Ascending aorta (tissue), 2 donors: Measurements from ENCODE around the gene FSTL4. TPM values are rescaled to one million over a fixed set of nuclear protein-coding genes. Genes with fewer than 3 reads are reported as not detected.

ENCODE experiments used
- DNase-seq, 2 donors: peaks; one replicate each; pipeline ENCODE4 v3.0.0-alpha.2; 2019; ENCODE audit warnings: low spot score in 2 of 2
- H3K27ac ChIP-seq, 2 donors: fragments of 200-600 bp; sonication (generic); one replicate each; pipeline ENCODE4 v1.5.1; 2016 to 2017; ENCODE audit warnings: mild to moderate bottlenecking in 1 of 2
- H3K27me3 ChIP-seq: fragments of 200-600 bp; sonication (generic); one replicate; pipeline ENCODE4 v1.5.1; 2017
- H3K36me3 ChIP-seq, 2 donors: fragments of 200-600 bp; sonication (generic); one replicate each; pipeline ENCODE4 v1.5.1; 2016
- H3K4me1 ChIP-seq, 2 donors: fragments of 200-600 bp; sonication (generic); one replicate each; pipeline ENCODE4 v1.5.1; 2016 to 2017; ENCODE audit warnings: mild to moderate bottlenecking in 1 of 2
- H3K4me3 ChIP-seq, 2 donors: fragments of 200-600 bp; sonication (generic); one replicate each; pipeline ENCODE4 v1.5.1; 2016 to 2017; ENCODE audit warnings: mild to moderate bottlenecking in 1 of 2
- H3K9me3 ChIP-seq, 2 donors: fragments of 200-600 bp; sonication (generic); one replicate each; pipeline ENCODE4 v1.5.1; 2016
- CTCF ChIP-seq, 3 experiments: fragments of 200-600 bp in 2 of 3; fragments of 450-650 bp in 1 of 3; sonication (generic) in 2 of 3; IDR thresholded peaks; one replicate each; pipeline ENCODE4 v1.5.1; 2016 to 2019; ENCODE audit warnings: antibody characterized with exemption in 3 of 3, mild to moderate bottlenecking in 1 of 3, moderate library complexity in 1 of 3
- intact Hi-C: fragments of 100-400 bp; cut with DNase I; formaldehyde crosslinking; loops from one replicate; pipeline ENCODE4 v1.15.1; 2023
- total RNA-seq: library from RNA; depleted of rRNA; stranded (reverse); fragments of >200 nt; gene quantifications from one replicate; pipeline ENCODE4 v1.1.0, GENCODE V29; 2016

The FSTL4 gene
- total RNA-seq, 1 donor from 2014 or later = 0.11 TPM

GRCh38 chr5:133266966-133267365, 345.4 kb downstream of the FSTL4 start:
- intact Hi-C loops = no loop called here
- no peak for DNase-seq
- no peaks in the 10 kb centered on the region for H3K4me1 ChIP-seq
- H3K27ac ChIP-seq = no peak overlapping the region
- TF ChIP-seq CTCF (IDR thresholded peaks at IDR 0.05) = no peak
- H3K36me3 ChIP-seq = no peaks in the 10 kb centered on the region
- H3K27me3 ChIP-seq = no peaks in the 10 kb centered on the region
- no peaks in the 10 kb centered on the region for H3K9me3 ChIP-seq
- H3K4me3 ChIP-seq = no peak overlapping the region

DNA sequence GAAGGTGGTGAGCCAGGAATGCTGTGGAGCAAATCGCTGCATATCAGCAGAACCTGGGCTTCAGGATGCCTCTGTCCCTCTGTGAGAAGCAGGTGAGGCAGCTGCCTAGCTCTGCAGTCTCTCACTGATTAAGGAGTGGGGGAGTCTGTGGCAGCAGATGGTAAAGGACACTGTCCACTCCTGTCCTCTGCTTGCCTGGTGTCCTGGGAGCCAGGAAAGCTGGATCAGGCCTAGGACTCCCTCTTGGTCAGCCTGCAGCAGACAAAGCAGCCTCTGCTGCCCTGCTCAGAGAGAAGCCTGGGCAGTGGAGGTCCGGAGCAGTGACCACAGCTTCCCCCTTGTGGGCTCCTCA, 345.8 kb downstream of the FSTL4 start:
- intact Hi-C loops = no loop called here
- Histone ChIP-seq H3K27me3 (no peaks in the 10 kb centered on the region), H3K36me3 (no peaks in the 10 kb centered on the region), H3K27ac (no peak overlapping the region), H3K4me1 (no peaks in the 10 kb centered on the region), H3K4me3 (no peak overlapping the region), H3K9me3 (no peaks in the 10 kb centered on the region)
- no peak for DNase-seq
- no peak for TF ChIP-seq CTCF (IDR thresholded peaks at IDR 0.05)

DNA sequence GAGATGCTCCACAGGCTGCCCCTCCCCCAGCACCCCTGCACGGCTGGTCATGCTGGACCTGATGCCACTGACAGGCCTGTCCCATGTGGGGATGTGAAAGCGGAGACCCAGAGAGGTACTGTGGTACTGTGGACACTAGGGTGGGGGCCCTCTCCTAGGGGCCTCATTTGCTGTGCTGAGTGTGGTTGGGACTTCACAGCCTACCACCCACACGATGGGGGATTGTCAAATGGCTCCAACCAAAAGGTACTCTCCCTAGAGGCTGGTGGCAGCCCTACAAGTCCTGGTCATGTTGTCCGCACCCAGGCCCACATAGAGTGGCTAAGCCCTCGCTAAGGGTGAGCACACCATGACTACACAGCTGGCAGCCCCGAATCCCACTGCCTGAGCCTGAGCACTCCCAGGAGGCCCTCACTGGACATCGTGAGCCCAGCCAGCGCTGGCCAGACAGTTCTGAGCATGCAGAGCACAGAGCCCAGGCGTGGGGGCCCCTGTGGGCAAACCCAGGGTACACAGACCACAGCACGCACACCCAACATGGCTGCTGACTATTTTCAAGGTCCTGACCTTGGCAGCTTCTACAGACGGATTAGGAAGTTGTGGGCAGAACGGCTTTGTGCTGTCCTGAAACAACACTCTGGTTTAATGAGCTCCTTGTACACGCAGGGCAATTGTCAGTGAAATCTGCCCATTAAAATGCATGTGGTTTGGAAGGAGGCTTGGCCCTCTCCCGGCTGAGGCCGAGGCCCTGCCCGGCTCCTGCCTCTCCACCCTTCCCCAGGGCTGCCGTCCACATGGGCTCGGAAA, 346.4 kb downstream of the FSTL4 start:
- H3K36me3 ChIP-seq = no peaks in the 10 kb centered on the region
- no peaks in the 10 kb centered on the region for H3K9me3 ChIP-seq
- H3K4me1 ChIP-seq = no peaks in the 10 kb centered on the region
- no peak overlapping the region for H3K4me3 ChIP-seq
- TF ChIP-seq CTCF (IDR thresholded peaks at IDR 0.05) = no peak
- H3K27me3 ChIP-seq = no peaks in the 10 kb centered on the region
- intact Hi-C loops = no loop called here
- H3K27ac ChIP-seq = no peak overlapping the region
- no peak for DNase-seq

DNA sequence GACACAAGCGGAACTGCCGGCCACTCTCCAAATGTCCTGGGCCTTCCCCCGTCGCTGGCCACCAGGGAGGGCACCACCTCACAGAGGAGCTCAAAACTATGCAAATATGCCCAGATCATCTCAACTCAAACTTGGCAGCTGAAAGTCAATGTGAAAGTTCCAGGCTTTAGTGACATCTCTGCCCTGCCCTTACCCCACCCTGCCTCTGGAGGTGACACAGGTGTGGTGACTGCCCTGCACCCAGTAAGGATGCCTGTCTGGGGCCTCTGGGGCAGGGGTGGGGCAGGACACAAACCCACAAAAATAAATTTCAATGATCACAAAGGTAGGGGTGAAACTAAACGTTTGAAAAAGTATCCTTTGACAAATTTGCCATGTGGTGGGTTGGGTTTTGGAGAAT, 347.1 kb downstream of the FSTL4 start:
- Histone ChIP-seq H3K27ac (no peak overlapping the region), H3K27me3 (no peaks in the 10 kb centered on the region), H3K36me3 (no peaks in the 10 kb centered on the region), H3K4me3 (no peak overlapping the region), H3K4me1 (no peaks in the 10 kb centered on the region), H3K9me3 (no peaks in the 10 kb centered on the region)
- intact Hi-C loops = no loop called here
- DNase-seq = no peak
- no peak for TF ChIP-seq CTCF (IDR thresholded peaks at IDR 0.05)

DNA sequence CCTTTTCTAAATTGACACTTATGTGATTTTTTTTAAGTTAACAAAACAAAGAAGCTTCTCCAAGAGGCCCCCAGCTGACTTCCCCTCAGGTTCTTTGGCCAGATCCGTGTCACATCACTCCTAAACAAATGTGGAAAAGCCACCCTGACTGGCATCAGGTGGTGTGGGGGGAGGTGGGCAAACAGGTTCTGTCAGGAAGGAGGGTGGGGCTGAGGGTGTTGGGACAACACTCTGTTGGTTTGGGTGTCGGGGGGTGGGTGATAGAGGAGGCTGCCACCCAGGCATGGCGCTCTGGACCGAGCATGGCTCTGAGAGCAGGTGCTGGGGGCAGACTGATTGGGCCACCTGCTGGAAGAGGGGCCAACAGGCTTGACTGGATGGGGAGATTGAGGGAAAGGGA, 349.7 kb downstream of the FSTL4 start:
- Histone ChIP-seq H3K36me3 (no peaks in the 10 kb centered on the region), H3K27me3 (no peaks in the 10 kb centered on the region), H3K9me3 (no peaks in the 10 kb centered on the region), H3K27ac (no peak overlapping the region), H3K4me3 (no peak overlapping the region), H3K4me1 (no peaks in the 10 kb centered on the region)
- TF ChIP-seq CTCF (IDR thresholded peaks at IDR 0.05) = no peak
- intact Hi-C loops = no loop called here
- no peak for DNase-seq

DNA sequence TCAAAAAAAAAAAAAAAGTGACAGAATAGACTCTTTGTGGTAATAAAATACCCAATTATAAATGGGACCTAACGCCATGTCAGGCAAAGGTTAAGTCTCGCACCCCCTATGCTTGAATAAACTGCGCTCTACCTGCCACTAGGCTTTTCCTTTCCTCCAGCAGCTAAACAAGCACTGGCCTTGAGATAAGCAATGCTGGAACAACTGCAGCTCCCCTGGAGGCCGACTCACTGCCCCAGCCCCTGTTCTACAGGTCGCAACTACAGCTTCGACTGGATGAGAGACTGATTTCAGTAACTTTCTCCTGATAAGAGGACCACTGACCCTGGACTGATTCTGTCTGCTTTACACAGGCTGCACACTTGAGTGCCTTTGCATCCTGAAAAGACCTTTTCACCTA, 350.3 kb downstream of the FSTL4 start:
- TF ChIP-seq CTCF (IDR thresholded peaks at IDR 0.05) = no peak
- no peak overlapping the region for H3K27ac ChIP-seq

More for the DNA sequence above, 350.3 kb downstream of the FSTL4 start:
- H3K9me3 ChIP-seq = no peaks in the 10 kb centered on the region
- no peaks in the 10 kb centered on the region for H3K27me3 ChIP-seq
- no peak overlapping the region for H3K4me3 ChIP-seq
- DNase-seq = no peak
- H3K4me1 ChIP-seq = no peaks in the 10 kb centered on the region
- intact Hi-C loops = no loop called here
- no peaks in the 10 kb centered on the region for H3K36me3 ChIP-seq
